Muscle of back (tissue), 13 donors: ENCODE measurements around the gene TNNI2. TPM values are rescaled to one million over a fixed set of nuclear protein-coding genes. Genes with fewer than 3 reads are reported as not detected.
A peak's percentile ranks its signal among the peaks of the same experiment; 100 is the strongest.
"Not testable (repeated sequence)": the region's sequence is repeated elsewhere in the genome, so short reads cannot be mapped to it uniquely, and the experiment has no call there.

Source experiments
- DNase-seq, 3 donors: peaks; one replicate each; pipeline versions ENCODE4 v3.0.0 to v3.0.0-alpha.2; 2013
- long read RNA-seq, 9 donors: transcript quantifications; one replicate each; lab custom pipeline, GENCODE V29; 2026
- polyA plus RNA-seq, 10 donors: library from polyadenylated mRNA; unstranded; fragments of 120-200 nt; gene quantifications; one replicate each; pipeline ENCODE4 v1.2.1, GENCODE V29; 2013; ENCODE audit not compliant: insufficient read length in 10 of 10

The TNNI2 gene
- 1,000 to 10,000 TPM; 1,680 to 3,659 (median 2,733) TPM for polyA plus RNA-seq
- long read RNA-seq, donor 1, partial matches to known transcripts = 632 of 1,640 reads
- long read RNA-seq, donor 1, other reads (novel, unspliced or antisense) = 1,008 of 1,640 reads
- long read RNA-seq, donor 2, partial matches to known transcripts = 495 of 1,071 reads
- long read RNA-seq, donor 2, other reads (novel, unspliced or antisense) = 576 of 1,071 reads
- long read RNA-seq, donor 3 = 0 reads
- long read RNA-seq, donor 4, partial matches to known transcripts = 356 of 916 reads
- long read RNA-seq, donor 4, other reads (novel, unspliced or antisense) = 560 of 916 reads
- long read RNA-seq, donor 5, partial matches to known transcripts = 444 of 1,044 reads
- long read RNA-seq, donor 5, other reads (novel, unspliced or antisense) = 599 of 1,044 reads
- long read RNA-seq, donor 6, partial matches to known transcripts = 514 of 1,406 reads
- long read RNA-seq, donor 6, other reads (novel, unspliced or antisense) = 891 of 1,406 reads
- long read RNA-seq, donor 7, partial matches to known transcripts = 343 of 796 reads
- long read RNA-seq, donor 7, other reads (novel, unspliced or antisense) = 451 of 796 reads
- long read RNA-seq, donor 8, partial matches to known transcripts = 237 of 495 reads
- long read RNA-seq, donor 8, other reads (novel, unspliced or antisense) = 258 of 495 reads
- long read RNA-seq, donor 9, partial matches to known transcripts = 74 of 157 reads
- long read RNA-seq, donor 9, other reads (novel, unspliced or antisense) = 83 of 157 reads

- peak; percentile 58 to 74 (median 67) for DNase-seq
Observed at GRCh38 chr11:1838426-1839144, at the start of gene TNNI2. Gene TNNI2 (plus strand): TSS chr11:1838981. CDS start chr11:1839697, 716 bp downstream.

GRCh38 chr11:1791912-1792311 is 46.9 kb upstream of the TNNI2 start:
- DNase-seq = no peak

GRCh38 chr11:1792461-1792860 is 46.3 kb upstream of the TNNI2 start:
- DNase-seq = no peak

DNA sequence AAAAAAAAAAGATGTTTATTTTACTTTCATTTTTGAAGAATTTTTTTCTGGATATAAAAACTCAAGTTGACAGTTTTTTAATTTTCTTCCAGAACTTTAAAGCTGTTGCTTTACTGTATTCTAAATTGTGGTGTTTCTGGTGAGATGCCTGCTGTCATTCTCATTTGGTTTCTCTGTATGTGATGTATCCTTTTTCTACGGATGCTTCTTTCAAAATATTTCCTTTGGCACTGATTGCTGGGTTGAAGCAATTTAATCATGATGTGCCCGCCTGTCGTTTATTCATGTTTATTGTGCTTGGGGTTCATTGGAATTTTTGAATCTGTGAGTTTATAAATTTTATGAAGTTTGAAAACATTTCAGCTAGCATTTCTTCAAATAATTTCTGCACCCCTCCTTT is 45.7 kb upstream of the TNNI2 start:
- no peak for DNase-seq

DNA sequence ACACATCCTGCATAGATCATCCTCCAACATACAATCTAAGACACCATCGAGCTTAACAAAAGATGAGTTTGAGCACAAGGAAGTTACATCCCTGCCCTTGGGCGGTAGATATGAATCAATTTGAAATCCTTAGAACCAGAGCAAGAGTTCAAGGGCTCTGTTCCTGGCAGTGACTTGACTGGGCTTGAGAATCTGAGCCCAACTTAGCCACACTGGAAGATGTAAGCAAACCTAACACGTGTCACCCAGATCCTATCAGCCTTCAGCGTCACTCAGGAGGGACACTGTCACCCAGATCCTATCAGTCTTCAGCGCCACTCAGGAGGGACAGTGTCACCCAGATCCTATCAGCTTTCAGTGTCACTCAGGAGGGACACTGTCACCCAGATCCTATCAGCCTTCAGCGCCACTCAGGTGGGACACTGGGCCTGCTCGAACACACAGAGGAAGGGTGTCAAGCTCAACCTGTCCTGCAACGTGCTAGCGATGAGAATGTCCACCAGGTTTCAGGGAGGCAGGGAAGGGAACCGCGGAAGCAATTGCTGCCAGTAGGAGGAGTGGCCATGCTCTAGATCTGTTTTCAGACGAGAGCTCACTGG is 42.3 kb upstream of the TNNI2 start:
- no peak for DNase-seq

GRCh38 chr11:1797391-1798125 is 41.2 kb upstream of the TNNI2 start:
- no peak for DNase-seq

- DNase-seq = no peak
Observed at GRCh38 chr11:1803246-1803645, 35.5 kb upstream of the TNNI2 start.

GRCh38 chr11:1803835-1804519 is 34.8 kb upstream of the TNNI2 start:
- DNase-seq = not testable (repeated sequence)

GRCh38 chr11:1805525-1805924 is 33.3 kb upstream of the TNNI2 start:
- DNase-seq = no peak

- no peak for DNase-seq
Observed at GRCh38 chr11:1807264-1807995, 31.4 kb upstream of the TNNI2 start.

DNA sequence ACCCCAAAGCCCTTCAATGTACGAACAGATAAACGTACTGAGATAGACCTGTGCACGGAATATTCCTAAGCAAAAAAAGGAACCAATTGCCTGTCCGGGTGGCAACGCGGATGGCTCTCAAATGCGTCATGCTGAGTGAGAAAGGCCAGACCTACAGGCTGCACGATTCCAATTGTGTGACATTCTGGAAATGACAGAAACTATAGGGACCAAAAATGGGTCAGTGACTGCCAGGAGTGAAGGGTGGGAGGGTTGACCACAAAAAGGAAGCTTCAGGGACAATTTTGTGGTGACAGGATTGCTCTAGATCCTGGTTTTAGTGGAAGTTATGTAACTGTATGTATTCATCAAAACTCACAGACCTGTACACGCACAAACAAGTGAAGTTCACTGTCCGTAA is 28.0 kb upstream of the TNNI2 start:
- DNase-seq = no peak

DNA sequence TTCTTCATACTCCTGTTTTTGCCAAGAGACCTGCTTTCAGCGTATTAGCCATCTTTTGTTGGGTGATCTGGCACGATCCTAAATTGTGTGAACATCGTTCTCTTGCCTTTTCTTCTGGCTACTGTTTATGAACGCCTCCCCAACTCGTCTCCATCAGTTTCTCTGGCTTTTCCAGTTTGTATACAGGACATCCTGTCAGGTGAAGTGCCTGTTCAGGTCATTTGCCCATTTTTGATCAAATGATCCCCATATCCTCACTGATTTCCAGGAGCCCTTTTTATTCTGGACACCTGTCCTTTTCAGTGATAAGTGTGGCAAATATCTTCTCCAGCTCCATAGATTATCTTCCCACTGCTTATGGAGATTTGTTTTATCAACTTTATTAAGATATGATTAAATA is 26.5 kb upstream of the TNNI2 start:
- DNase-seq = no peak

DNA sequence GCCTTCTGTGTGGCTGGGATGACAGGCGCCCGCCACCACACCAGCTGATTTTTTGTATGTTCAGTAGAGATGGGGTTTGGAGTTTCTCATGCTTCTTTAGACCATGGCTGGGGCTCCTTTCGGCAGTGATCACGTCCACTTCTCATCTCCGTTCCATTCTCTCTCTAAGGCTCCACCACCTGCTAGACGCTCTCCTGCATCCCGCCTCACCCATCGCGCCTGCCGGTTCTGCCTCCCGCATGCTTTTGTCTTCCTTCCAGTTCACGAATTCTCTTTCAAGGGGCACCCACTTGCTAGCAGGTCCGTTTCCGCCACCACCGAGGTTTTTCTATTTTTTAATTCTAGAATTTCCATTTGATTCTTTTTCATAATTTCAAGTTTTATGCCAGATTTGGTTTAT is 26.0 kb upstream of the TNNI2 start:
- no peak for DNase-seq

DNA sequence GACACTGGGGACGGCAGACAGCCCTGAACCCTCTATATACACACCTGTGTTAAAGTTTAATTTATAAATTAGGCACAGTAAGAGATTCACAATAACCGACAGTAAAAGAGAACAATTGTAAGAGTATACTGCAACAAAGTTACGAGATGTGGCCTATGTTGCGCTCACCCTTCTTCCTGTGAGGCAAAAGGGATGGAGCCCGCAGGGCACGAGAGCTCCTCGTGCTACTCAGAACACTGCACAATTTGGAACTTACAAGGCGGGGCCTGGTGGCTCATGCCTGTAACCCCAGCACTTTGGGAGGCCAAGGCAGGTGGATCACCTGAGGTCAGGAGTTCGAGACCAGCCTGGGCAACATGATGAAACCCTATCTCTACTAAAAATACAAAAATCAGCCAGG is 25.4 kb upstream of the TNNI2 start:
- DNase-seq = not testable (repeated sequence)

GRCh38 chr11:1814691-1815090 is 24.1 kb upstream of the TNNI2 start:
- no peak for DNase-seq

GRCh38 chr11:1815311-1815710 is 23.5 kb upstream of the TNNI2 start:
- no peak for DNase-seq

DNA sequence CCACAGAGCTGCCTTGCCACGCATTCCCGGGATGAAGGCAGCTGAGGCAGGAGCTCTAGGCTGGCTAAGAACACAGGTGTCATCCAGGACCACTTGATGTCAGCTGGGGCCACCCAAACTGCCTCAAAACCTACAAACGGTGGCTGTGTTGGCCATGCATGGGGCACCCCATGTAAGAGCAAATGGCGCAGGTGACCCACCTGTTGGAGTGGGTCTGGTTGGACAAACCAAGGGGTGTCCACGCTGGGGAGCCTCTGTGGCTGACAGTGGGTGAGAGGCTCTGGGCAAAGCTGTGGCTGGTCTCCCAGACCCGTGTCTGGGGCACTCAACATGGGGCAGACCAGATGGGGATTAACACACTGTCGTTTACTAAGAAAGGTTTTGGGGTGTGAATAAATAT is 23.0 kb upstream of the TNNI2 start:
- DNase-seq = no peak

DNA sequence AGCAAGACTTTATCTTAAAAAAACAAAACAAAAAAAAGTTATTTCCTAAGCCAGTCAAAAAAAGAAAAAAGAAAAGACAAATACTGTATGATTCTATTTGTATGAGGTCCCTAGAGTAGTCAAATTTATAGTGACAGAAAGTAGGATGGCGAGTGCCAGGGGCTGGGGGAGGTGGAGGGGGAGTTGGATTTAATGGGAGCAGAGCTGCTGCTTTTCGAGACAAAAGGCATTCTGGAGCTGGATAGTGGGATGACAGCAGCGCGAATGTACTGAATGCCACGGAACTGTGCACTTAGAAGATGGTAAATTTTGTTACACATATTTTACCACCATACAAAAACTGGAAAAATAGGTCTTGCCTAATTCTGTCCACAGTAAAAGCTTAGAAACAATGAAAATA is 21.8 kb upstream of the TNNI2 start:
- no peak for DNase-seq

DNA sequence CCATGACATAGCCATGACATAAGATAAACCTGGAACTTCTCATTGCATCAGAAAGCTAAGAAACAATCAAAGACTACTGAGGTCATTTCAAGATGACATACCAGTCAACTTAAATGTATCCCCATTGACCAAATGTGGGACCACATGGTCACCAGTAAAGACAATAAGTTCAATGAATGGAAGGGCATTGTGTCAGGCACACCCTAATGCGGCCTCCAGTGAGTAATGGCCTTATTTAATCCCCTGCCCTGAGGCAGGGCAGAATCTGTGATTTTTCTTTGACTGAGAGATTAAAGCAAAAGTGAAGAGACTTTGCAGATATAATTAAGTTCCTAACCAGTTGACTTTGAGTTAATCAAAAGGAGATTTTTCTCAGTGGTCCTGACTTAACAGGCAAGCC is 21.3 kb upstream of the TNNI2 start:
- no peak for DNase-seq

DNA sequence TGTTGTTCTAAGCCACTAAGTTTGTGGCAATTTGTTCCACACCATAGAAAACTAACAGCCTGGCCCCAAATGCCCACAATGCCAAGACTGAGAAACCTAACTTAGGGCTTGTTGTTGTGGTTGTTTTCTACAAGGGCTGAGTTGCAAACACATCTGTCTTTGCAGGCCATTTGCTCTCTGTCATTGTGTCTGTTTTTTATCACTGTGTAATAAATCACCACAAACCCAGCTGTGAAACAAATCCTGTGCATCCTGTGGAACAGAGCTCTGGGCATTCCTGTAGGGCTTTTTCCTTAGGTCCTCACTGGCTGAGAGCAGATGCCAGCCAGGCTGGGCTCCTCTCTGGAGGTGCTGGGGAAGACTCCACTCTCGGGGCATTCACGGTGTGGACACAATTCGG is 19.7 kb upstream of the TNNI2 start:
- no peak for DNase-seq
